ENCODE measurements around the gene ARF3.

DNA sequence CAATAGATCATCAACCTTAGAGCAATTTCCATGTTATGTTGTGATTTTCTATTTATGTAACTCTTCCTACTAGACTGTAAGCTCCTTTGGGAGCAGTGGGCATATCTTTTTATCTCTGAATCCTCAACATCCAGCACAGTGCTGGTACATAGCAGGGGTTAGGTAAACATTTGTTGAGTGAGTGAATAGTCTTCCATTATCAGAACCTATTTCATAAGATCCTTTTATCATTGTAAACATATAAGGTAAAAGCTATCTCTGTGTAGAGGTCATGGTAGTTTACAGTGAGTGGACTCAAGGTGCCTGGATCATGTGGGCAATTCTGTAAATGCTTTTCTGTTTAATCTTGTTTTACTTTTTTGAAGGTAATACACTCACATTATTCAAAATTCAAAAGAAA is 47.1 kb downstream of the ARF3 start:
- TF ChIP-seq POLR2A (IDR thresholded peaks at IDR 0.05; ENCODE audit: low read depth, low read length): no peak
- no peak for TF ChIP-seq POLR2AphosphoS5 (IDR thresholded peaks at IDR 0.05; ENCODE audit: low read depth, low read length)

All from GM12892 (cell line).